GM21529 (cell line): ENCODE results near the gene FBXW11.

Experiments
- ATAC-seq: cut with Tn5 transposase; IDR thresholded peaks from one replicate; pipeline ENCODE4 v1.9.1; 2021; ENCODE audit not compliant: unreplicated experiment

Gene FBXW11

GRCh38 chr5:171813813-171814490, 192.5 kb downstream of the FBXW11 start:
- ATAC-seq: no peak

- no peak for ATAC-seq
These were observed 193.2 kb downstream of the FBXW11 start for GRCh38 chr5:171813270-171813669.
